KMS-11 (cell line): Measurements from ENCODE around the gene HELZ2.

Experiments
- H2AFZ ChIP-seq: fragments of 200-600 bp; sonication (generic); 2 replicates; pipeline ENCODE4 v1.6.1; 2016; ENCODE audit warnings: antibody characterized with exemption, mixed run types, low read depth
- H3K27ac ChIP-seq: fragments of 200-600 bp; sonication (generic); 2 replicates; pipeline ENCODE4 v1.6.1; 2016; ENCODE audit warnings: mild to moderate bottlenecking, mixed run types
- H3K27me3 ChIP-seq: fragments of 200-600 bp; sonication (generic); 2 replicates; pipeline ENCODE4 v1.6.1; 2017; ENCODE audit warnings: mild to moderate bottlenecking, low read depth, mixed run types, moderate library complexity; ENCODE audit not compliant: insufficient read depth
- H3K36me3 ChIP-seq: fragments of 200-600 bp; sonication (generic); 2 replicates; pipeline ENCODE4 v1.6.1; 2017; ENCODE audit warnings: mild to moderate bottlenecking, mixed run types; ENCODE audit not compliant: insufficient read depth
- H3K4me1 ChIP-seq: fragments of 200-600 bp; sonication (generic); 2 replicates; pipeline ENCODE4 v1.6.1; 2016; ENCODE audit warnings: mild to moderate bottlenecking, low read depth, mixed run types; ENCODE audit not compliant: poor library complexity, severe bottlenecking
- H3K4me2 ChIP-seq: fragments of 200-600 bp; sonication (generic); 2 replicates; pipeline ENCODE4 v1.7.0; 2016; ENCODE audit warnings: mild to moderate bottlenecking, mixed run types
- H3K4me3 ChIP-seq: fragments of 200-600 bp; sonication (generic); IDR thresholded peaks from 2 replicates; pipeline ENCODE4 v1.6.1; 2017; ENCODE audit warnings: low read depth, low read length, mixed read lengths; ENCODE audit not compliant: insufficient read depth
- H3K79me2 ChIP-seq: fragments of 200-600 bp; sonication (generic); 2 replicates; pipeline ENCODE4 v1.6.1; 2016; ENCODE audit warnings: low read depth, mixed run types; ENCODE audit not compliant: insufficient read depth
- H3K9ac ChIP-seq: fragments of 200-600 bp; sonication (generic); 2 replicates; pipeline ENCODE4 v1.6.1; 2016; ENCODE audit warnings: mild to moderate bottlenecking, mixed run types
- H4K20me1 ChIP-seq: fragments of 200-600 bp; sonication (generic); 2 replicates; pipeline ENCODE4 v1.6.1; 2016; ENCODE audit warnings: mild to moderate bottlenecking, mixed run types; ENCODE audit not compliant: insufficient read depth
- TF ChIP-seq, protein P1 (sequence below): fragments of 200-600 bp; sonication (generic); conservative IDR thresholded peaks from 2 replicates; pipeline ENCODE4 v1.6.1; 2017; ENCODE audit warnings: low read depth, mild to moderate bottlenecking, antibody characterized with exemption, low read length, moderate library complexity, mixed read lengths

The HELZ2 gene

GRCh38 chr20:63531686-63532448 lies 42.2 kb downstream of the HELZ2 start:
- H3K27ac ChIP-seq: no peak overlapping the region
- no peaks in the 10 kb centered on the region for H3K4me1 ChIP-seq
- TF ChIP-seq, protein P1, sequence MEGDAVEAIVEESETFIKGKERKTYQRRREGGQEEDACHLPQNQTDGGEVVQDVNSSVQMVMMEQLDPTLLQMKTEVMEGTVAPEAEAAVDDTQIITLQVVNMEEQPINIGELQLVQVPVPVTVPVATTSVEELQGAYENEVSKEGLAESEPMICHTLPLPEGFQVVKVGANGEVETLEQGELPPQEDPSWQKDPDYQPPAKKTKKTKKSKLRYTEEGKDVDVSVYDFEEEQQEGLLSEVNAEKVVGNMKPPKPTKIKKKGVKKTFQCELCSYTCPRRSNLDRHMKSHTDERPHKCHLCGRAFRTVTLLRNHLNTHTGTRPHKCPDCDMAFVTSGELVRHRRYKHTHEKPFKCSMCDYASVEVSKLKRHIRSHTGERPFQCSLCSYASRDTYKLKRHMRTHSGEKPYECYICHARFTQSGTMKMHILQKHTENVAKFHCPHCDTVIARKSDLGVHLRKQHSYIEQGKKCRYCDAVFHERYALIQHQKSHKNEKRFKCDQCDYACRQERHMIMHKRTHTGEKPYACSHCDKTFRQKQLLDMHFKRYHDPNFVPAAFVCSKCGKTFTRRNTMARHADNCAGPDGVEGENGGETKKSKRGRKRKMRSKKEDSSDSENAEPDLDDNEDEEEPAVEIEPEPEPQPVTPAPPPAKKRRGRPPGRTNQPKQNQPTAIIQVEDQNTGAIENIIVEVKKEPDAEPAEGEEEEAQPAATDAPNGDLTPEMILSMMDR: no peak
- H4K20me1 ChIP-seq: no peaks in the 10 kb centered on the region
- H3K4me2 ChIP-seq: no peak overlapping the region
- H2AFZ ChIP-seq: no peak overlapping the region
- H3K79me2 ChIP-seq: no peaks in the 10 kb centered on the region
- no peak overlapping the region for H3K4me3 ChIP-seq
- H3K36me3 ChIP-seq: no peaks in the 10 kb centered on the region
- H3K9ac ChIP-seq: no peak overlapping the region
- peaks cover 78% of the 10 kb centered on the region for H3K27me3 ChIP-seq

- H3K27ac ChIP-seq: no peak overlapping the region
- H3K4me3 ChIP-seq: no peak overlapping the region
- no peaks in the 10 kb centered on the region for H3K36me3 ChIP-seq
- H3K79me2 ChIP-seq: no peaks in the 10 kb centered on the region
- peaks cover 89% of the 10 kb centered on the region for H3K27me3 ChIP-seq
- no peaks in the 10 kb centered on the region for H3K4me1 ChIP-seq
- no peak overlapping the region for H2AFZ ChIP-seq
- TF ChIP-seq, protein P1: no peak
- H4K20me1 ChIP-seq: no peaks in the 10 kb centered on the region
- no peak overlapping the region for H3K9ac ChIP-seq
- no peak overlapping the region for H3K4me2 ChIP-seq
Measured at GRCh38 chr20:63530788-63531160, 43.3 kb downstream of the HELZ2 start.

DNA sequence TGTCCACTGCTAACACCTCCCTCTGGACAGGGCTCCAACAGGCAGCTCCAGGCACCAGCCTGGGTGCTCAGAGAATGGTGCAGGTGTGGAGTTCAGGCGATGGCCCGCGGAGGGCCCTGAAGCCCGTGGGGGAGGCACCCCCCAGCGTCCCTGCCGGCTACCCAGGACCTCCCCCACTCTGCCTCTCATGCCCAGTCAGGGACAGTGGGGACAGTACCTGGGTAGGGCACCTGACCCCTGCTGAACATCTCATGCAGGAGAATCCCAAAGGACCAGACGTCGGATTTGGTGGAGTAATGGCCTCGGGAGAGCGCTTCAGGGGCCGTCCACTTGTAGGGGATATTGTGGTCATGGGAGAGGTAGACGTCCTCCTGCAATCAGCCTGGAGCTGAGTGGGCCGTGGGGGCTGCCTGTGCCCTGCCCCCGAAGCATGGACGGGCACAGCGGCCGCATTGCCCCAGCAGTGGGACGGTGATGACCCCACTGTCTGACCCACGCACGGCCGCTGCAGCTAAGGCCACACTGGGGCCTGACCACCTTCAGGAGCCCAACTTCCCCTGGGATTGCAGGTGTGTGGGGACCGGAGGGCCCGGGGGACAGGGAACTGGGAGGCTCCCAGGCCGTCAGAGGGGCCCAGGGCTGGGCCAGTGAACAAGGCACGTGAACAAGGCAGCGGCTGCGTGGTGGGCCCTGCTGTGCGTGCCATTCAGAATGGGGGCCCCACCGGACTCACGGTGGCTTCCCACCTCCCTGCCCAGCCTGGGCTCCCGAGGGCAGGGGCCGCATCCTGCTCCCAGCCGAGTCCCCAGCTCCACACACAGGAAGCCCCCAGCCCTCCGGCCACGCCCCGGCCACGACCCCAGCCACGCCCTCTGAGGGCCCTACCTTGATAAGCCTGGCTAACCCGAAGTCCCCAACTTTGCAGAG lies 43.9 kb downstream of the HELZ2 start:
- H3K4me1 ChIP-seq: no peaks in the 10 kb centered on the region
- no peaks in the 10 kb centered on the region for H3K36me3 ChIP-seq
- H3K9ac ChIP-seq: no peak overlapping the region
- H3K4me3 ChIP-seq: no peak overlapping the region
- H2AFZ ChIP-seq: no peak overlapping the region
- H3K27ac ChIP-seq: no peak overlapping the region
- peaks cover 93% of the 10 kb centered on the region for H3K27me3 ChIP-seq
- H3K79me2 ChIP-seq: no peaks in the 10 kb centered on the region
- no peak overlapping the region for H3K4me2 ChIP-seq
- no peaks in the 10 kb centered on the region for H4K20me1 ChIP-seq
- TF ChIP-seq, protein P1: no peak

- H3K9ac ChIP-seq: no peak overlapping the region
- no peaks in the 10 kb centered on the region for H3K79me2 ChIP-seq
- H2AFZ ChIP-seq: no peak overlapping the region
- no peak overlapping the region for H3K4me2 ChIP-seq
- no peak overlapping the region for H3K27ac ChIP-seq
- no peaks in the 10 kb centered on the region for H3K36me3 ChIP-seq
- no peaks in the 10 kb centered on the region for H4K20me1 ChIP-seq
- TF ChIP-seq, protein P1: no peak
- no peaks in the 10 kb centered on the region for H3K4me1 ChIP-seq
- H3K27me3 ChIP-seq: peaks cover 92% of the 10 kb centered on the region
- H3K4me3 ChIP-seq: no peak overlapping the region
Measured at GRCh38 chr20:63529180-63529860, 44.7 kb downstream of the HELZ2 start.
